Measurements from ENCODE around the gene GINS1. TPM values are rescaled to one million over a fixed set of nuclear protein-coding genes. Genes with fewer than 3 reads are reported as not detected.

Gene GINS1
- total and polyA plus RNA-seq, 4 experiments from 2014 or later, result 0.62 to 1.3 (median 0.87) TPM

- H3K27ac Mint-ChIP-seq, result no peak overlapping the region
- no peaks in the 10 kb centered on the region for H3K27me3 Mint-ChIP-seq
- H3K4me3 Mint-ChIP-seq, result no peak overlapping the region
- no peaks in the 10 kb centered on the region for H3K4me1 Mint-ChIP-seq
- no peaks in the 10 kb centered on the region for H3K36me3 Mint-ChIP-seq
- Histone ChIP-seq H3K9me3 (ENCODE audit: control insufficient read depth in 1 of 2, low read length in 2 of 2) (no peaks in the 10 kb centered on the region), H3K4me3 (ENCODE audit: low read length in 2 of 2) (no peak overlapping the region), H3K36me3 (ENCODE audit: insufficient read depth, low read length) (no peaks in the 10 kb centered on the region), H3K27ac (ENCODE audit: low read depth, low read length) (no peak overlapping the region), H3K27me3 (ENCODE audit: insufficient read depth, low read length) (no peaks in the 10 kb centered on the region), H3K4me1 (ENCODE audit: insufficient read depth, low read length) (no peaks in the 10 kb centered on the region)
- intact Hi-C loops (cut with micrococcal nuclease), result no loop called here
- no peak for DNase-seq
- no peaks in the 10 kb centered on the region for H3K9me3 Mint-ChIP-seq
- POLR2A ChIA-PET (ENCODE audit: partially characterized antibody), result no interaction called here
- CTCF ChIA-PET (ENCODE audit: partially characterized antibody), result no interaction called here
These were observed 87.8 kb downstream of the GINS1 start for GRCh38 chr20:25495189-25495824.

DNA sequence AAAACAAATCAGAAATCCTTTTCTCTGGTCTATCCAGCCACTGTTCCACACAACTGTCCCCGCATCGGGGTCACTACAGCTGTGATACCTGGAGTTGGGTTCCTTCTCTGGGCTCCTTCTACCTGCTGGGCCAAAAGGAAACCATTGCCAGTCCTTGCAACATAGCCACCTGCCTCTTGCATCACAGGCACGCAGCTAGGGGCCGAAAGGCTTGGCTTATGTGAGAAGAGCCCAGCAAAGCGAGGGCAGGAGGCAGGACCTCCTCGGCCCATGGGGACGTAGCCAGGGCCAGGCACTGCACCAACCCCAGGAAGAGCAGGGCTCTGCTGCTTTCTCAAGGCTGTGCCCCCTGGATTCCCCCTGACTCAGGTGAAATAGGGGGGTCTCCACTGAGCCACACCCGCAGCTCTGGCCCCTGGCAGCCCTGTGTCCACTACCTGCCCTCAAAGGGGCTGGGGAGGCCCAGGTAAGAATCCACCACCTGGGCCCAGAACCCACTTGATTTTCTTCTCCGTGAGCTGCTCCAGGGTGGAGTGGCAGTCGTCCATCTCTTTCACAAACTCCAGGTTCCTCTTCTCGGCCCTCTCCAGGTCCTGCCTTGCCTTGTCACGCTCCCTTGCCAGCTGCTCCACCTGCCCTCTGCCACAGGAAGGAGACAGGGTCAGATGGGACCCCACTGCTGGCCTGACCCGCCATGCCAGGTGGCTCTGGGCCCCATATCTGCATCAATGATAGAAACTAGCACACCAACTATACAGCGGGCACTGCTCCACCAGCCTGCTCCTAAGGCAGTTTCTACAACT, 88.9 kb downstream of the GINS1 start:
- no peaks in the 10 kb centered on the region for H3K4me1 Mint-ChIP-seq
- POLR2A ChIA-PET (ENCODE audit: partially characterized antibody), result no interaction called here
- H3K9me3 Mint-ChIP-seq, result no peaks in the 10 kb centered on the region
- no peaks in the 10 kb centered on the region for H3K36me3 Mint-ChIP-seq
- Histone ChIP-seq H3K27ac (ENCODE audit: low read depth, low read length) (no peak overlapping the region), H3K4me1 (ENCODE audit: insufficient read depth, low read length) (no peaks in the 10 kb centered on the region), H3K9me3 (ENCODE audit: control insufficient read depth in 1 of 2, low read length in 2 of 2) (no peaks in the 10 kb centered on the region), H3K27me3 (ENCODE audit: insufficient read depth, low read length) (no peaks in the 10 kb centered on the region), H3K4me3 (ENCODE audit: low read length in 2 of 2) (no peak overlapping the region), H3K36me3 (ENCODE audit: insufficient read depth, low read length) (no peaks in the 10 kb centered on the region)
- no peak overlapping the region for H3K27ac Mint-ChIP-seq
- H3K4me3 Mint-ChIP-seq, result no peak overlapping the region
- intact Hi-C loops (cut with micrococcal nuclease), result no loop called here
- DNase-seq, result no peak
- CTCF ChIA-PET (ENCODE audit: partially characterized antibody), result no interaction called here
- no peaks in the 10 kb centered on the region for H3K27me3 Mint-ChIP-seq

GRCh38 chr20:25496968-25497401, 89.5 kb downstream of the GINS1 start:
- no peaks in the 10 kb centered on the region for H3K36me3 ChIP-seq (ENCODE audit: insufficient read depth, low read length)
- H3K27me3 ChIP-seq (ENCODE audit: insufficient read depth, low read length), result no peaks in the 10 kb centered on the region
- no peaks in the 10 kb centered on the region for H3K27me3 Mint-ChIP-seq
- H3K4me1 ChIP-seq (ENCODE audit: insufficient read depth, low read length), result no peaks in the 10 kb centered on the region
- no peak for DNase-seq
- H3K36me3 Mint-ChIP-seq, result no peaks in the 10 kb centered on the region
- no peak overlapping the region for H3K27ac ChIP-seq (ENCODE audit: low read depth, low read length)
- intact Hi-C loops (cut with micrococcal nuclease), result no loop called here
- H3K27ac Mint-ChIP-seq, result no peak overlapping the region
- H3K9me3 Mint-ChIP-seq, result no peaks in the 10 kb centered on the region
- H3K4me3 ChIP-seq (ENCODE audit: low read length in 2 of 2), result no peak overlapping the region
- H3K4me3 Mint-ChIP-seq, result no peak overlapping the region
- no peaks in the 10 kb centered on the region for H3K4me1 Mint-ChIP-seq
- ChIA-PET CTCF (ENCODE audit: partially characterized antibody) (no interaction called here), POLR2A (ENCODE audit: partially characterized antibody) (no interaction called here)
- H3K9me3 ChIP-seq (ENCODE audit: control insufficient read depth in 1 of 2, low read length in 2 of 2), result no peaks in the 10 kb centered on the region

DNA sequence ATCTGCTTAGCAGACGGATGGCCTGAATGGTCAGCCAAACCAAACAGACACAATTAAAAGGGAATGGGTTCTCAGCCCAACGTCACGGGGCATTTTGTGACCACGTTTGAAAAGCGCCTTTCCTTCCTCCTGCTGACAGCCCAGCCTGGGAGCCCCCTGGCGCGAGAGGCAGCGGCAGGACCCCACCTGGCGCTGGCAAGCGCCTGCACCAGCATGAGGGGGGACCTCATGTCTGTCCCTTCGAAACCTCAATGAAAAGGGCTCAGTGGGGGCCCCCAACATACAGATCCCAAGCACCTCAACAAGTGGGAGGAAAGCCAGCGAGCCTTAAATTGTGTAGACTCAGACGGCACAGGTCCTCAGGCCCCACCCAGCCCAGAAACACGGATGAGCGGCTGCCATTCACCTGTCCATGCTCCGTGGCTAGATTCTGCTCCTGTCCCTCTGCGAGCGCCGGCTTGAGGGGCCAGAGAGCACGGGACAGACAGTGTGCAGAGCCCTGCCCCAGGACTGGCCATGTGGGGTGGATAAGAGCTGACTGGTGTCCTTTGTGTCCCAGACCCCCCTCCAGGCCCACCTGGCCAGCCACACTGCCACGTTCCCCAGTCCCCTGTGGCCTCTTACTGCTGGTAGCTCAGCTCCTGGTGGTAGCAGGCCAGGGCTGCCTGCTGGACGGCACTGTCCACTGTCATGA, 90.3 kb downstream of the GINS1 start:
- no peaks in the 10 kb centered on the region for H3K36me3 Mint-ChIP-seq
- no peak for DNase-seq
- ChIA-PET CTCF (ENCODE audit: partially characterized antibody) (interaction anchor here (0.5 kb wide), 1 partner anchor 145 kb away, joined by 3 read pairs; no protein-coding TSS in a partner anchor), POLR2A (ENCODE audit: partially characterized antibody) (no interaction called here)
- H3K9me3 Mint-ChIP-seq, result no peaks in the 10 kb centered on the region
- Histone ChIP-seq H3K27ac (ENCODE audit: low read depth, low read length) (no peak overlapping the region), H3K9me3 (ENCODE audit: control insufficient read depth in 1 of 2, low read length in 2 of 2) (no peaks in the 10 kb centered on the region), H3K4me1 (ENCODE audit: insufficient read depth, low read length) (no peaks in the 10 kb centered on the region), H3K36me3 (ENCODE audit: insufficient read depth, low read length) (no peaks in the 10 kb centered on the region), H3K27me3 (ENCODE audit: insufficient read depth, low read length) (no peaks in the 10 kb centered on the region), H3K4me3 (ENCODE audit: low read length in 2 of 2) (no peak overlapping the region)
- intact Hi-C loops (cut with micrococcal nuclease), result no loop called here
- no peak overlapping the region for H3K27ac Mint-ChIP-seq
- no peak overlapping the region for H3K4me3 Mint-ChIP-seq
- H3K27me3 Mint-ChIP-seq, result no peaks in the 10 kb centered on the region
- no peaks in the 10 kb centered on the region for H3K4me1 Mint-ChIP-seq

Other genes starting within 250 kb of the GINS1 start
- gene ENTPD6, start 212.0 kb upstream of the GINS1 start, total RNA-seq, result 10 to 100 TPM; 90.2 to 94.3 TPM
- 10 to 100 TPM; 42.1 to 45.8 TPM for gene ENTPD6, start 212.0 kb upstream of the GINS1 start, polyA plus RNA-seq
- gene PYGB, start 159.6 kb upstream of the GINS1 start, total RNA-seq, result 10 to 100 TPM; 34.0 to 35.6 TPM
- gene PYGB, start 159.6 kb upstream of the GINS1 start, polyA plus RNA-seq, result 10 to 100 TPM; 28.3 to 34.3 TPM
- 10 to 100 TPM; 30.1 to 30.9 TPM for gene ABHD12, start 16.8 kb upstream of the GINS1 start, total RNA-seq
- 10 to 100 TPM; 25.9 to 29.1 TPM for gene ABHD12, start 16.8 kb upstream of the GINS1 start, polyA plus RNA-seq
- gene NINL, start 177.9 kb downstream of the GINS1 start, total RNA-seq, result 1 to 10 TPM; 3.4 to 4.0 TPM
- under 1 TPM in 1 of 2 donors, not detected in 1; 0.36 TPM for gene NINL, start 177.9 kb downstream of the GINS1 start, polyA plus RNA-seq
- gene NANP, start 216.3 kb downstream of the GINS1 start, total RNA-seq, result 1 to 10 TPM; 1.9 to 2.0 TPM
- gene NANP, start 216.3 kb downstream of the GINS1 start, polyA plus RNA-seq, result 1 to 10 TPM; 1.6 TPM

All from CD4-positive, alpha-beta memory T cell (primary cell).